Middle frontal gyrus (tissue), 1 donor: Measurements from ENCODE around the gene PSG6.
"Not testable (repeated sequence)": the region's sequence is repeated elsewhere in the genome, so short reads cannot be mapped to it uniquely, and the experiment has no call there.

ENCODE experiments used
- DNase-seq: peaks from one replicate; pipeline ENCODE4 v3.0.0-alpha.2; 2015; ENCODE audit warnings: low spot score; ENCODE audit errors: extremely low spot score

The PSG6 gene

DNA sequence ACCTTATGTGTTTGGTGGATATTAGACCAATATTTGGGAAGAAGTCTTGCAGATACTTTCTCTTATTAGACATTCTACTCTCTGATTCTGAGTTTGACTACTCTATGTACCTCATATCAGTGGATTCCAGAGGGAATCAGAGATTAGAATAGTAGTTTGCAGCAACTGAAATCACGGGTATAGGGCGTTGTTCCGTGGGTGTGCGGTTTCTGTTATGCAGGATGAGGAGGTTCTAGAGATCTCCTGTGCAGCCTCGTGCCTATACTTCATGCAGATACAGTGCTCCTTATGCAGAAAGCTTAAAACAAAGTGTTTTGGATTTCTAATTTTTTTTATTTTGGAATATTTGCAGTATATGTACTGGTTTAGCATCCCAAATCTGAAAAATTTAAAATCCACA lies 6.0 kb downstream of the PSG6 start:
- not testable (repeated sequence) for DNase-seq

DNA sequence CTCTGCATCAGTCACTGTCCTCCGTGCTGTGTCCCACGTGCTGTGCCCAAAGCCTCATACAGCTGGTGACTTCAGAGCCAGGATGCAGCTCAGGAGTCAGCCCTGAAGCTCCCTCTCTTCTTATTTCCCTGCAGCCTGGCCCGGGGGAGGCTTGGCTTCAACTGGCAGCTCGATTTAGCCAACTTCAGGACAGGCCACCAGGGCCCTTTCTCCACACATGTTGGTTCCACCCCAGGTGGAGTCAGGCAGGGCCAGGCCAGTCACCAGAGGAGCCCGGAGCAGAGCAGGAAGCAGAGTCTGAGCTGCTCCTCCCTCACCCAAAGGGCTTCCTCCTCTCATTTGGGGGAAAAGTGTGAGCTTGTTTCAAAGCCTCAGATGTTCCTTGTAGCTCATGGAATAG lies 11.5 kb downstream of the PSG6 start:
- not testable (repeated sequence) for DNase-seq

DNA sequence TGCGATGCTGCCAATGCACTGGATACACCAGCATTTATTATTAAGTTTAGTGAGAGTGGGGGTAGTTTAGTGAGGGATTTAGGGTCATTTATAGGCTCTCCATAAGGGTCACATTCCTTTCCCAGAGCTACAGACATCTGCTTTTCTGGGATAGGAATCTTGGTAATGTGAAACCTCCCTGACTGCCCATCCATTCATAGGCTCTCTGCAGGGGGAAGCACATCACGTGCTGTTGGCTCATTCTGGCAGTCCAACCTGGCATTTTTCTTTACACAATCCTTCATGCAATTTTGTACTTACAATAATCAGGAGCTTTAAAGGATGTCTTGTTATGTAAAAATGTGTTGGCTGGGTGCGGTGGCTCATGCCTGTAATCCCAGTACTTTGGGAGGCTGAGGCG lies 17.1 kb downstream of the PSG6 start:
- DNase-seq: not testable (repeated sequence)

DNA sequence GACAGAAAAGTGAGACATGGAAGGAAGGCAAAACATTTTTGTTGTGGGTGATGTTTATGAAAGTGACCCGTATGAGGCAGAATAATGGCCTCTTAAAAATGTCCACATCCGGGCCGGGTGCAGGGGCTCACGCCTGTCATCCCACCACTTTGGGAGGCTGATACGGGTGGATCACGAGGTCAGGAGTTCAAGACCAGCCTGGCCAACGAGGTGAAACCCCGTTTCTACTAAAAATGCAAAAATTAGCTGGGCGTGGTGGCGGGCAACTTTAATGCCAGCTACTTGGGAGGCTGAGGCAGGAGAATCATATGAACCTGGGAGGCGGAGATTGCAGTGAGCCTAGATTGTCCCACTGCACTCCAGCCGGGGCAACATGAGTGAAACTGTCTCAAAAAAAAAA lies 18.0 kb downstream of the PSG6 start:
- not testable (repeated sequence) for DNase-seq

DNA sequence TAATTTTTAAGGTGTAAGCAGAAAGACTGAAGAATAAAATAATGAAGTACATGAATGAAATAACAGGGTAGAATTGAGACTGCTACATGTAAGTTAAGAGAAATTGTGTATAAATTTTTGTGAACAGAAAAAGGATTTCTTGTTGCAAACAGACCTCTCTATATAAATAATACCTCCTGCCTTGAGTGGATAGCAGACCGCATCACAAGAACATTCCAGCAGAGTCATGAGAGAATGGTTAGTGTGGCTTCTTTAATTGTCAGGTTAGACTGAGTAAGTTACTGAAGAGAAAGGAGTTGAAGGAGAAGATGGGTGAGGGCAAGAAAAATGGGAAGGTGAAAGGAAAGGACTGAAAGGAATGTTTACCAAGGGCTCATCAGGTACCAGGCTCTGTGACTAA lies 18.6 kb downstream of the PSG6 start:
- DNase-seq: not testable (repeated sequence)

DNA sequence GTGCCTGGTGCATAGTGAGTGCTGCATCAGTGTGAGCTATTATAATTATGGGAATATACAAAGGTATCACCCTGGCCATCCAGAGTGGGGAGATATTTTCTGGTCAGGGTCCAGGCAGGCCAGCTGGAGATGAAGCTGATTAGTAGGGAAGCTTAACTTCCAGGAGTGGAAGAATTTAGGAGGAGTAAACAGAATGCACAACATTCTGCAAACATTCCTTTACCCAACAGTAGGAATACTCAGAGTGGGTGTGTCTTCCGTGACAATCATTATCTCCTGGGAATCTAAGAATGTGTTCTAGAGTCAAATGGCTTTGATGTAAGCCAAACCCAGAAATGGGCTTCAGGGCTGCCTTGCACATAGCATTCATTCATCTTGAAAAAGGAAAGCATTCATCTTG lies 19.0 kb downstream of the PSG6 start:
- DNase-seq: not testable (repeated sequence)

DNA sequence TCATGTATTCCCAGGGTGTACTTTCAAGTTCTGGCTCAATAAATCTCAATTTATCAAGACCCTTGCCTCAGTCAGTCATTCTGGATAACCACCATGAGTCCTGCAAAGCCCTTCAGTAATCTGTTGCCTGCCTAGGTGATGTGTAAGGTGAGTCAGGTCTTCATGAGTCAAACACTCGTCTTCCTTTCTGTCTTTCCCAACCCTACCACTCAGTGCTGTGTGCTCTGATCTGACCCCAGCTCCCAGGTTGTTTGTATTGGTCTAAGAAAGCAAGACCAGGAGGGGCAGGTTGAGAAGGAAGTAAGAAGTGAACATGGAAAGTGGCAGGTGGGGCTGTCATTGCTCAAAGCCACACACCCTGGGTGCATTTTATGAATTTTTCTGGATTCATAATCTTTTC lies 20.0 kb downstream of the PSG6 start:
- not testable (repeated sequence) for DNase-seq

DNA sequence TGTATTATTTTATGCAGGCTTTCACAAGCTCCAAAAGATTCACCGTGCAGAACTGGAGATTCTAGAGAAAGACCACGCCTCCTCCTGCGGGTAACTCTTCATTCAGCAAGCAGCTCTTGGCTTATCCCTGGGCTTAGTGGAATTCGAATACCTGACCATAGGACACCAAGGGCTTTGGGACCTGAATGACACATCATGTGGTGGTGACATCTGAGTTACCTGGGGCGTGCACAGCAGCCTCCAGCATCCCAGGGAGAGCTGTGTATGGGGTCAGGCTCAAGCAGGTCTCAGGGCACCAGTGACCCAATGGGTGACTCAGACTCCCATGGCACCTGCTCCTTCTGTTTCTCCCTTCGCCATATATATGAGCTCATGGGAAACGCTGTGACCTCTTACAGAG lies 27.2 kb downstream of the PSG6 start:
- DNase-seq: not testable (repeated sequence)

DNA sequence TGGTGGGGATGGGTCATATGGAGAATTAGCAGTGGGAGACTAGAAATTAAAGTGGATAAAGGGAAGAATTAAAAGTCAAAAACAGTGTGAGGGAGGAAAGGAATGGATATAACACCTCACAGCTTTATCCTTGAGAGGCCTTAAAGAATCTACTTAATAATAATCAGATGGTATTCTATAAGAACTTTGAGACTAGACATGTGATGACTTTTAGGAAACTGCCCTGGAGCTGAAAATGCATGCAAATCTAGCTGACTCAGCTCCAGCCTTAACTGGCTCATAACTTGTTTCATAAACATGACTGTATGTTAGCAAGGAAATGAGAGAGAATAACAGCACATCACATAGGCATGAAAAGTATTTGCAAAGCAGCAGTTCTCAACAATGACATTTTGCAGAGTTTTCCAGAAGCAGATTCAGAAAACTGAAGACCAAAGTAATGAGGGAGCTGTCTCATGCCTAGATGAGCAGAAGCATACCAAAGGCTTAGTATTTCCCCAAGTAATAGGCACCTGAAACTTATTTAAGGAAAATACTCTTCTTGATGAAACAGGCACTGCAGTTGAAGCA lies 29.7 kb downstream of the PSG6 start:
- not testable (repeated sequence) for DNase-seq

DNA sequence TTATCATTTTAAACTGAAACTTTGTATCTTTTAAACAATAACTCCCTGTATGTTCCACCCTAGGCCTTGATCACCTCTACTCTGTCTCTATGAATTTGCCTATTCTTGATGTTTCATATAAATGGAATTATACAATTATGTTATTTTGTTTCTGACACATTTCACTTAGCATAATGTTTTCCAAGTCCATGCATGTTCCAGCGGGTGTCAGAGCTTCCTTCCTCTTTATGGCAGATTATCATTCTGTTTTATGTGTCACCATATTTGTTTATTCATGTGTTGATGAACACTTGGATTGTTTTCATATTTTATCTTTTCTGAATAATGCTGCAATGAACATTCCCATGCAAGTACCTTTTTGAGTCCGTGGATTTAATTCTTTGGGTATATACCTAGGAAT lies 35.0 kb downstream of the PSG6 start:
- not testable (repeated sequence) for DNase-seq

DNA sequence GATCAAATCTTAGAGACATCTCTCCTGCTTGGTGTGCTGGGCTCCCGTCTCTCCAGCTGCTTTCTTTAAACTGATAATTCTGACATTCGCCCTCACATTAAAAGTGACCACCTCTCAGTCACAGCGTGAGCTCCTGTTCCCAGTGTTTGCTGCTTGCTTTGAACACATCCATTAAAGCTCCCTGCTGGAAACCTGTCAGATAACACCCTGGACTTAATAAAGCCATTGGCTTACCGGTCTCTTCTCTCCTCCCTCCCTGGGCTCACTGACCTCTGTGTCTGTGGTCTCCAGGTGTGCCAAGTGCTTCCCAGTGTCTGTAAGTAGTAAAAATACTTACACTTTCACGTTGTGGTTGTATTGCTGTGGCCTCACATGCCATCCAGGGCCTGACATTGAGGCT lies 35.7 kb downstream of the PSG6 start:
- DNase-seq: not testable (repeated sequence)

DNA sequence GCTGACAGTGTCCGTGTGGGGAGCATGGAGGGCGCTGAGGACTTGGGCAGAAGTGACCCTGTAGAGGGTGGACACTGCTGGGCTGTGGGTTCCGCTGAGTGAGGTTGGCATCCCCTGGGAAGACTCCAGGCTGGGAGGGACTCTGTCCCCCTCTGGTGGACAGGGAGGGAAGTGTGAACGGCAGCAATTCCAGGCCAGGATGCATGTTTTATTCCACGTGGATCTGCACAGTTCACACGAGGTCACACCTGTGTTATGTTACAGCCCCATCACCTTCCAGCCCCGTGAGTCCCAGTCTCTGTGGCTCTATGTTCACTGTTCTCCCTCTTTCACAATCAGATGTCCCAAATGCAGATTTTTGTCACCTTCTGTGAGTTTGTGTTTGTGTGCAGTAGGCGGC lies 36.4 kb downstream of the PSG6 start:
- not testable (repeated sequence) for DNase-seq

DNA sequence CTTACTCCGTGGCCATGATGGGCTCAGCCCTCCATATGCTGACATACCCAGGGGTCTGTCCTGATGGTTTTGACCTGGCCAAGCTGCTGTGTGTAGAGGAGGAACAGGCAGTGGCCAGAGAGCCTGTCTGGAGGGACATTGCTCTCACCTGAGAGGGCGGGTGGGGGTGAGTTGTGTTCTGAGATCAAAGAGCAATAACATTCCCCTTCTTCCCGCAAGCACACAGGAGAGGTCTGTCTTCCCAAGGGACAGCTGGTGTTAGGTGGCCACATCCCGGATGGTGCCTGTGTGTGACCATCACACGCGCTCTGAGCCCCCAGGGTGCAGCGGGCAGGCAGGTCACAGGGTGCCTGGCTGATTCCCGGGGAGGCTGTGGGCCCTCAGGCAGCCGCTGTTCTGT lies 37.1 kb downstream of the PSG6 start:
- not testable (repeated sequence) for DNase-seq

DNA sequence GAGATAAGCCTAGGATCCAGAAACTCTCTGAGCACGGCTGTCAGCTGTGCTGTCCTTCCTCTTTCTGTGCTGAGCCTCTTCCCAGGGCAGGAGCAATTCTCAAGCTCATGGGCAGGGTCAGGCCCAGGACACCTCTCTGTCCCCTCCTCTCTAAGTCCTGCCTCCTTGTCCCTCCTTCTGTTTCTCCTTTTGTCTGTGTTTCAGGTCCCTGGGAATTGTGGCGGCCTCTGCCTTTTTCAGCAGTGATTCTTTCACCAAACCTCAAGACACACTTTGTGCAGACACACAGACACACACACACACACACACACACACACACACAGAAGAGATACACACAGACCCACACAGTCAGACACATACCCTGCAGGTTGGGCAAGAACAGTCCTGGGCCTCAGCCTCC lies 38.1 kb downstream of the PSG6 start, which contains the start of gene PSG1:
TSS of gene PSG1 (minus strand) at position 101 of the 400 bp plus-strand sequence. CDS start 132 bp downstream, outside the sequence.
- no peak for DNase-seq

DNA sequence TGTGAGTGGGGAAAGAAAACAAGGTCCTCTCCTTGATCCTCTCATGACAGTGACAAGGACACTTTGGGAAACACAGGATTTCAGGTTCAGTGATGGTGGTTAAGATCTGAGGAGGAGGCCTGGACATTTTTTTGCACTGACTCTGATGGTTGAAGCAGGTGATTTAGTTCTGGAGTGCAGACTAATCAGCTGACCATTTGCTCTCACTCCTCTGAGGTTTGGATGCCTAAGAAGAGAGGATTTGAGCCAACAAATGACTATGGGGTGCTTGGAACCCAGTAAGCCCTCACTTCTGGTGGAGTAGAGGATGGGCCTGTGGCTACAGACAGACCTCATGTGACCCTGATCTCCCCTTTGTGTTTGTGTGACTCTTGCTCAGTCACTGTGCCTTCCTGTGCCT lies 41.1 kb downstream of the PSG6 start:
- DNase-seq: not testable (repeated sequence)

DNA sequence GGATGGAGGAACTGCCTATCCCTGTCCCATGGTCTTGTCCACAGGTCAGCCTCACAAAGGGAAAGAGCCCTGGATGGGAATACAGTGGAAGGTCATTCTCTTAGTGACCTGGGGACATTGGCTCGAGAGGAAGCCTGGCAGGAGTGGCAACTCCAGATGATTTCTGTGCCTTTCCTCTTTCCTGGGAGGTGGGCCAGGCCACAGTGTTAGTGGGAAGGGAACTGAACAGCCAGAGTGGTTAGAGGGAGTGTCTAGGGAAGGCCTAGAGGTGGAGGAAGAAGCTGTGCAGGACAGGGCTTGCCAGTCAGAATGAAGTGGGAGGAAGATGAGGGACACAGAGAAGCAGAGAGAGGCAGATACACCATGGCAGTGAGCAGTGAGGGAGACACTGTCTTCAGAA lies 41.8 kb downstream of the PSG6 start:
- not testable (repeated sequence) for DNase-seq

DNA sequence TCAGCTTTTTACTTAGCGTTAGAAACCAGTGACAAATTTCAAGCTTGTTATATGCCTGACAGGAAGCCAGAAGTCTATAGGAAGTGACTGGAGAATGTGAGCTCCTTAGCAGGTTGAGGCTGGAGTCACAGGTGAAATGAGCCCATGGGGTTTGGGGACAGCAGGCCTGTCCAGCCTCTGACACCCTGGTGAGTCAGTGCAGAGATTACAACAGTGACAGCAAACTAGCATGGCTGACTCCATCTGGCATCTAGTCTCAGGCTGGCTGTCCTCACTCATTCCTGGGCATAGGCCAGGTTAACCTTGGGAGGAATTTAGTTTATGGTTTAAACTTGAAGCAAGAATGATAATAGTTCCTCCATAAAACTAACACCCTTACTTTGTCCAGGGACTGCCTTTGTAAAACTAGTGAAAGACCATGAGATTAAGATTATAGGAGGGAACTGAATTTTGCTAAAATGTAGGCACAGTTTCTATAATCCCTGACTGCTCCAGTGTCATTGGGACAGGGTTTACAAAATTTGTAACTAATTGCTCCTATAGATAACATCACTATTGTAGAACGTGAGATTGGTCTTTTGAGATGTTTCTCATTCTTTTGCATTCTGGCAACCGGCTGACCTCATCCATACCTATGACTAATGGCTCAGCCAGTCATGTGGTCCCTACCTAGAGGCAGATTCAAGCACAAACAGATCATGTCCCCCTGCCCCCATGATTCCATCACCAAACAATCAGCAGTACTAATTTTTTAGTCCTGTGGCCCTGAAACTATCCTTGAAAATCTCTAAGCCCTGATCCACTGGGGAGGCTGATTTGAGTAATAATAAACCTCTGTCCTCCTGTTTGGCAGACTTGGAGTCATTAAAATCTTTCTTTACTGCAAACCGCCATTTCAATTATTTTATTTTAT lies 42.5 kb downstream of the PSG6 start:
- not testable (repeated sequence) for DNase-seq

DNA sequence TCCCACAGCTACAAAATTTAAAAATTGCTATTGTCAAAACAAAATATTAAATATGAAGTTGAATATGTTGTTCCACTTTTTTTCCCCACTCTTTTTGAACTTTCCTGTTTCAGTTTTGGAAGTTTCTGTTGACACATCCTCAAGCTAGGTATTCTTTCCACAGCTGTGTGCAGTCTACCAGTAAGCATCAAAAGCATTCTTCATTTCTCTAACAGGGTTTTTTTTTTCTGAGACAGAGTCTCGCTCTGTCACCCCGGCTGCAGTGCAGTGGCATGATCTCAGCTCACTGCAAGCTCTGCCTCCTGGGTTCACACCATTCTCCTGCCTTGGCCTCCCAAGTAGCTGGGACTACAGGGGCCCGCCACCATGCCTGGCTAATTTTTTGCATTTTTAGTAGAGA lies 43.6 kb downstream of the PSG6 start:
- not testable (repeated sequence) for DNase-seq

DNA sequence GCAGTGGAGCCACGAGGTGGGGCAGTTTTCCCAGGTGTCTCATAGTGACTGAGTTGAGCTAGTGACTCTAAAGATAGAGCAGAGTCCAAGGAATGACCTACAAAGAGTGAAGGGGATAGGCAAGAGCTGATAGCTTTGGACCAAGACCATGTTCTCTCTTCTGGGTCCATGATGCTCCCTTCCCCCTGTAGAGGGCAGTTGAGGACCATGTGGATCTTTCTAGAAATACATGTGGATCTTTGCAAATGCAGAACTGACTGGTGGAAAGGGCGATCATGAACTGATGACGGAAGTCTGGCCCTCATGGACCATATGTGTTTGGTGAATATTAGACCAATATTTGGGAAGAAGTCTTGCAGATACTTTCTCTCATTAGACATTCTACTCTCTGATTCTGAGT lies 45.1 kb downstream of the PSG6 start:
- DNase-seq: no peak

DNA sequence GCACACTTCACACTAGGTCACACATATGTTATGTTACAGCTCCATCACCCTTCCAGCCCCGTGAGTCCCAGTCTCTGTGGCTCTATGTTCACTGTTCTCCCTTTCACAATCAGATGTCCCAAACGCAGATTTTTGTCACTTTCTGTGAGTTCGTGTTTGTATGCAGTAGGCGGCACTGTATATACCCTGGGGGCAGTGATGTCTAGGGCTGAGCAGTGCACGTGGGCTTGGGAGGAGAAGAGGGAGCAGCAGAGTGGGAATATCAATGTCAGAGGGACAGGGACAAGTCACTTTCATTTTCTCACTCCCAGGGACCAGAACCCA lies 60.2 kb downstream of the PSG6 start:
- DNase-seq: no peak

DNA sequence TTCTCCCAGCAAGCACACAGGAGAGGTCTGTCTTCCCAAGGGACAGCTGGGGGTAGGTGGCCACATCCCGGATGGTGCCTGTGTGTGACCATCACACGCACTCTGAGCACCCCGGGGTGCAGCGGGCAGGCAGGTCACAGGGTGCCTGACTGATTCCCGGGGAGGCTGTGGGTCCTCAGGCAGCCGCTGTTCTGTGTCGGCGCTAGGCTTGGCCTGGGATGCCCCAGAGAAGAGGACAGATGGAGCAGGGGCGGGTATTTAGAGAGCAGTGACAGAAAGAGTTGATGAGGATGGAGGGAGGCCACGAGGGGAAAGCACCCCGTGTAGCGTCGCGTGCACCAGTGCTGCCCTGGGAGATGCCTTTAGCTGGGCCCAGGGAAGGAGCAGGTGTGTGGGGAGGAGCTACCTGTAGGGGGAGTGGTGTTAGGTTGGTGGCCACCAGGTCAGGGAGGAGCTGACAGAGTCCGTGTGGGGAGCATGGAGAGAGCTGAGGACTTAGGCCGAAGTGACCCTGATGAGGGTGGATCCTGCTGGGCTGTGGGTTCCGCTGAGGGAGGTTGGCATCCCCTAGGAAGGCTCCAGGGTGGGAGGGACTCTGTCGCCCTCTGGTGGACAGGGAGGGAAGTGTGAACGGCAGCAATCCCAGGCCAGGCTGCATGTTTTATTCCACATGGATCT lies 60.7 kb downstream of the PSG6 start:
- DNase-seq: not testable (repeated sequence)

DNA sequence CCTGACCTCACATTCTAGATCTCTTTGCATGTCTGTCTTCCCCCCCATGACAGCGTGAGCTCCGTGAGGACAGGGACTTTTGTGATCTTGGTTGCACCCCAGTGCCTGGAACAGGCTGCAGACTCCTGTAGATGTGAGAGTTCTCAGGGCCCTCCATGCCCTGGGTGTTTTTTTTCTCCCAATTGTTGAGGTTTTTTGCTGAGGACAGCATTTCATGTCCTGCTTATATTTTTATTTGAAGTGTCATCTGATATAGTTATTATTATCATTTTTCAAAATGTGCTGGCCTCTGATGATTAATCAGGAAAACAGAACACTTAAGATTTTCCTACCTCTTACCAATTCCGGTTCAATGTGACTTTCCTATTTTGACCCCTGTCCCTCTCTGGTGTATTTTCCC lies 62.9 kb downstream of the PSG6 start:
- not testable (repeated sequence) for DNase-seq
